T-helper 1 cell (primary cell): Measurements from ENCODE around the gene CIAO1.
"Not testable (repeated sequence)": the region's sequence is repeated elsewhere in the genome, so short reads cannot be mapped to it uniquely, and the experiment has no call there.

ENCODE experiments used
- DNase-seq, 5 donors: peaks; one replicate each; pipeline ENCODE4 v3.0.0-alpha.2; 2012 to 2020

Gene CIAO1

GRCh38 chr2:96250188-96250587, 15.8 kb upstream of the CIAO1 start:
- DNase-seq, result no peak

DNA sequence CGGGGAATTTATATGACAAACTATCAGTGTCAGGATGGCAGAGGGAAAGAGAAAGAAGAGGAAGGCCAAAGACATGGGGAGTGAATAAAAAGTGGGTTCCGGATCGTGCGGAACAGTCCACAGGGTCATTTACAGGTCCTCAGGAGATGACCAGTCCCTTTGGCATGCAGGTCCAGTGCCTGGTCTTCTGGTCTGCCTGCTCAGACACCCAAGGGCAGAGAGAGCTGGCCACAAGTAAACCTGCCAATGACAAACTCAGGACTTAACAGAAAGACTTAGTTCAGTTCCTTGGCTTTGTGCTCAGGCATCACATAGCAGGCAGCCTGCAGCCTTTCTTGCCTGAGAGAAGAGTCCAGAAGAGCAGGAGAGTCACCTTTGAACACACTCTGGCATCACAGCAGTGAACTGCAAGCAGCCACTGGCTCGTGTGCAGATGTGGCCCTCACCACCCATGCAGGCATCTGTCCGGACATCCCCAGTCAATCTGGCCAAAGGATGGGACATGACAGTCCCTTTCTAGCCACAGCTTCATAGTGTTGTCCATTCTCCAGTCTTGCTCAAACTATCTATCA, 14.2 kb upstream of the CIAO1 start:
- no peak for DNase-seq

DNA sequence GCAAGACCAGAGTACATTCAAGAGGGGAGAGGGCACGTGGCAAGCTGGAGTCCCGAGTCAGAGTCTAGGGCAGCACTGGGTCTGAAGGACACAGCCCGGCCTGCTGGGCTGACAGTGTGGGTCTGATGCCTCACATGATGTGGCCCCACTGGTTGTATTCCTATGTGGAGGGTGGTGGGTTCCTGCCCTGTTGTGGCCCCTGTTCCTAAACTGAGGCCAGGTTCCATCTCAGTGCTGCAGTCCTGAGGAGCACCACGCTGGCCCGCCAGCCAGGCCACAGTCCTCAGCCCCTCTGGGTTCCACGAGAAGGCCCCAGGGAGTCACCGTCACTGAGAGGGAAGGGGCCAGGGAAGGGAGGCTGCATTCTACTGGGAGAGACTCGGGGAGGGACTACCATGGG, 13.5 kb upstream of the CIAO1 start:
- DNase-seq, result no peak

GRCh38 chr2:96253006-96253405, 13.0 kb upstream of the CIAO1 start:
- DNase-seq, result no peak

DNA sequence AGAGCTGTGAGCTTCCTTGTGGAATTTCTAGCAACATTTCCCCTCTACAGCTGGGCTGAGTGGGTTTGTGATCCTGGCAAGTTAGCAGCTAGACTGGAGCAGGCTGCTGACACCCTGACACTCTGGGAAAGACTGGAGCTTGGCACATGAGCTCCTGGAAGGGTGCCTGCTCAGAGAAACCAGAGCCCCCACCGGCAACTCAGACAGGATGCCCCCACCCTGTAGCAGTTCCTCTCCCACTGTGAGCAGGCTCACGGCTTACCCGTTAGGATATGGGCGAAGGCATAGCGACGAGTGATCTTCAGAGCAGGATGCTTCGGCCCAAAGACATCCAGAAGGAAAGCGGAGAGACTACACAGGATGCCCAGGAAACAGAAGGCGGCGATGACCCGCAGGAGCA, 11.5 kb upstream of the CIAO1 start:
- no peak for DNase-seq

GRCh38 chr2:96256611-96257113, 9.4 kb upstream of the CIAO1 start:
- DNase-seq, result no peak

DNA sequence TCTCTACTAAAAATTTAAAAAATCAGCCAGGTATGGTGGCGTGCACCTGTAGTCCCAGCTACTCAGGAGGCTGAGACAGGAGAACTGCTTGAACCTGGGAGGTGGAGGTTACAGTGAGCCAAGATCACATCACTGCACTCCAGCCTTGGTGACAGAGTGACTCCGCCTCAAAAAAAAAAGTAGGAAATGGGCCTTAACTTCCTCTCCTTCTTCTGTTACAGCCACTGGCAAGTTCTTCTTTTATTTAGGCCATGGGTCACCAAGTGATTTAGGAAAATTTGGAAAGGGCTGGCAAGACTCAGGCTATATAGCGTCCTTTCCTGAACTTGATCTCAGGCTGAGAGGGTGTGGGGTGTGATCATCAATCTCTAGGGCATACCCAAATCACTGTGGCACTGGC, 8.3 kb upstream of the CIAO1 start:
- not testable (repeated sequence) for DNase-seq

- DNase-seq, result no peak
Measured at GRCh38 chr2:96258166-96259022, 7.6 kb upstream of the CIAO1 start.

DNA sequence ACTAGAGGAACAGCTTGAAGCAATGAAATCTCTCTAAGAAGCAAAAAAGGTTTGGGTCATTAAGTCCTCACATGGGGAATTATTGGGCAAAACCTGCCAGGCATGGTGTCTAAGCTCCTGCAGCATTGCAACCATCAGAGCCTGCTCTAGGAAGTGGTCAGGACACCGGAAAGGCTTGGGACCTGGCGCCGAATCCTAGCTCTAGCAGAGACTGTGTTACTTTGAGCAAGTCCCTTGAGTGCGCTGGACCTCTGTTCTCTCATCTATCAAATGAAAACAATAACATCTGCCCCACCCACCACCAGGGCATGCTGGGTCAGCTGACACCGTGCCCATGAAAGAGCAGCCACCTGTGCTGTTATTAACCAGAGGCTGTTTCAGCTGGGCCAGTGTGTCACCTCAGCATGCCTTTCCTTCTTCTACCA, 6.5 kb upstream of the CIAO1 start:
- no peak for DNase-seq

- DNase-seq, result peak in 1 of 5 donors; percentile 52
Measured at GRCh38 chr2:96260387-96261260, 5.4 kb upstream of the CIAO1 start.

- DNase-seq, result no peak
Measured at GRCh38 chr2:96261328-96262003, 4.6 kb upstream of the CIAO1 start.

DNA sequence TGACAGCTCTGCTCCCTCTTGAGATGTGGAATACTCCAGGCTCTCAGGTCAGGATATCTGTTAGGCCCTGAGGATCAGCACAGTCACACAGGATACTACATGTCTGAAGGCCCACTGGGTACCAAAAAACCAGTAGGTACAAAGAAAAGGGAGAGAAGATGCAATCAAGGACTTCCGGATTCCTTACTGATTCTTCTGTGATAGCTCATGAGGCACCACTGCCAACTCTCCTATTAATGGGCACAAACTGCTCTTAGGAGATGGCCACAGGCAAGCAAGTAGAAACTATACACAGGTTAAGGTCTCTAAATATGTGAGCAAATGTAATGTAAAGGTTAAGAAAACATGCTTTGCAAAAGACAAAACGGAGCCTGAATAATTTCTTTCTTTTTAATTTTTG, 3.7 kb upstream of the CIAO1 start:
- DNase-seq, result no peak

DNA sequence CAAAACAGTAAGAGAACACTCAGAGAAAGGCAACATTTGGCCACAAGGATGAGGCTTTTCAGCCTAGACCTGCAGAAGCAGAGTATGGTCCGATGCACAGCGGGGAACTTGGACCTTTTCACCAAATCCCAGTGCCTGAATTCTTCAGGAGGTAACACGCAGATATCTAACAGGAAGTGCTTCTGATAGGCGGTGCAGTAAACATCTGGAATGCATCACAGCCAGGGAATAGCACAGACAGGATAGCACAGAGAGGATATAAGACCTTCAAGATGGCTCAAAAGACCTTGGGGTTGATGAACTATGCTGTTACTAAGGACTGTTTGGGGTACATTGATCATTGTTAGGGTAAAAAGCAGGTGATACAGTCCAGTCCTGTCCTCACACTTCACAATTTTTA, 1.9 kb upstream of the CIAO1 start:
- no peak for DNase-seq

- DNase-seq, result peak in 2 of 5 donors; percentile 8 to 32
Measured at GRCh38 chr2:96264656-96265348, 1.2 kb upstream of the CIAO1 start.

GRCh38 chr2:96265349-96265839, 631 bp upstream of the CIAO1 start:
- DNase-seq, result peak in 4 of 5 donors; percentile 15 to 42 (median 35)

DNA sequence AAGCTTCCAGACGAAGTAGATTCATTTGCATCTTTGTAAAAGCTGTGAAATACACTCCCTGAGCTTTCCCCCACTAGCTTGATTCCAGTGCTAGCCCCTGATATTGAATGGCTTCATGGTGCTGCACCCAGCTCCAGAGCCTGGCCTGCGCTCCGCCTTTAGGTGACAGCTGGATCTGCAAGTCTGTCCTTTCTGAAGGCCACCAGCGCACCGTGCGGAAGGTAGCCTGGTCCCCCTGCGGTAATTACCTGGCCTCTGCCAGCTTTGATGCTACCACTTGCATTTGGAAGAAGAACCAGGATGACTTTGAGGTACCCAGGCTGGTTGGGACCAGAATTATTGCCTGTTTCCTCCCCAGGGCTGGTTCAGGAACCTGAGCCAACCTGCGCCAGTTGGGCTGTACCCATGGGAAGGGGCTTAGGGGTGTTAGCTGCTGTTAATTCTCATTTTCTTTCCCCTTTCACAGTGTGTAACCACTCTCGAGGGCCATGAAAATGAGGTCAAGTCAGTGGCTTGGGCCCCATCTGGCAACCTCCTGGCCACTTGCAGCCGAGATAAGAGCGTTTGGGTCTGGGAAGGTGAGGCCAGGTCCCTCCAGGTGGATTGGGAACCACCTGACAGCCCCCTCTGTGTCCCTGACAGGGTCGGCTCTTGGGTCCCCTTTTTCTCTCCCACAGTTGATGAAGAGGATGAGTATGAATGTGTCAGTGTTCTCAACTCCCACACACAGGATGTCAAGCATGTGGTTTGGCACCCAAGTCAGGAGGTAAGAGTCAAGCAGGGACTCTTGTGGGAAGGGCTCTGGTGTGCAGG, 1.3 kb downstream of the CIAO1 start:
- peak; percentile 17 to 49 (median 34) for DNase-seq

DNA sequence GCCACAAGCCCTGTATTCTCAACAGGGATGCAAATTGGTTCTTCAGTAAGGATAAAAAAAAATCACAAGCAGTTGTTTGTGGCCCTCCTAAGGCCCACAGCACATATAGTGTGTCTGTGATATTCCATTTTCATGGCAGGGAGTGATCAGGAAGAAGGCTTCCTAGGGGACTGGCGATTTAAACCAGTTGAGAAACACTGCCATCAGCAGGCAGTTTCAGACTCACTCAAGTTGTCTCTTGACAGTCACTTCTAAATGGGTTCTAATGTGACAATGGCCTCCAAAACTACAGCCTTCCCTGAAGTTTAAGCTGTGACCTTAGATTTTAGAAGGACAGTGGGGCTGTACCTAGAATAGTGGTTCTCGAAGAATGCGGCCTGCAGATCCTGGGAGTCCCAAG, 6.0 kb downstream of the CIAO1 start:
- DNase-seq, result no peak

GRCh38 chr2:96273763-96274162, 7.7 kb downstream of the CIAO1 start:
- DNase-seq, result no peak

DNA sequence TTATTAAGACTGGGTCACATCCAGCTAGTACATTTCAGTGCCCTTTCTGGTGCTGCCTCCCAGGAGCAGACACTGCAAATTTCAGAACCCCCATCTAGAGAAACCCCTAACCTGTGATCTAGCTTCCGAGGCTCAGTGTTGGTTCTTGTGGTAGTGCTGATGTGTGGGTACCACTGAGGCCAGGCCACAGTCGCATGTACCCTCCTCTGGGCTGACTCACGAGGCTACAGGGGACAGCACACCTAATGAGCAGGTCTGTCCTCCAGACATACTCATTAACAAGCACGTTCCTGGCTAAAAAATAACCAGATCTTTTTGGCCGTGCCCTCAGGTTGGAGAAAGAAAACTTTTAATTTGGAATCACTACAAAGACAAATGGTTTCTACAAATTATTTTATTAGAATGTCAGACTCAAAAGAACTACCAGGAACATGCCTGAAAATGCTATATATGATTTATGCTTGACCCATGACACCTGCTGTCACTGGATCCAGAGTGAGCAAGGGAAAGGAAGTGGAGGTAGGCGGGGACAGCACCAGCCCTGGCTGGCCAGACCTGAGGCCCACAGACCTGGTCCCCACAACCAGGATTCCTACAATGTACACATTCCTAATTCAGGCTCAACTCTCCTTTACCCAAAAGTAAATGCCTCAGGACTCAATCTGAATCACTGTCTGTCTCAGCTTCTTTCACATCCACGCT, 8.5 kb downstream of the CIAO1 start:
- no peak for DNase-seq
